HepG2 (cell line): ENCODE data around the gene HPCAL1. TPM values are rescaled to one million over a fixed set of nuclear protein-coding genes. Genes with fewer than 3 reads are reported as not detected.

Experiments
- ATAC-seq: fragments of 200-7000 bp; cut with Tn5 transposase; 3 replicates; pipeline ENCODE4 v1.9.1; 2020; ENCODE audit warnings: mild to moderate bottlenecking, moderate library complexity
- BruUV-seq: library from RNA; stranded (reverse); fragments of 400-500 nt; replicated peaks from 2 replicates; lab custom pipeline; 2021; lab: Mats Ljungman, UMichigan
- CTCF ChIA-PET: fragments of 300-600 bp; formaldehyde crosslinking; extraction: SDS; loops from one replicate; lab custom pipeline; 2021; ENCODE audit warnings: low total read pairs, inconsistent platforms, low intra/inter-chr PET ratio; lab: Yijun Ruan, JAX
- POLR2A ChIA-PET: fragments of 350-600 bp; sonication (Branson Sonifier 250); formaldehyde crosslinking; loops from one replicate; lab custom pipeline; 2020; ENCODE audit warnings: antibody characterized with exemption, inconsistent platforms; lab: Yijun Ruan, JAX
- DNase-seq: peaks from one replicate; pipeline ENCODE4 v3.0.0-alpha.2; 2015; ENCODE audit warnings: low spot score
- FAIRE-seq: peaks from 3 replicates; lab custom pipeline; 2011; peaks lifted over from hg19 to GRCh38; lab: Jason Lieb, UNC
- H2AFZ ChIP-seq: one replicate; pipeline ENCODE4 v1.6.1; 2011; ENCODE audit warnings: low read length, inconsistent platforms
- H3K27ac ChIP-seq: fragments of 300-600 bp; 3 replicates; pipeline ENCODE4 v1.8.0; 2011; ENCODE audit warnings: mixed run types, mild to moderate bottlenecking, mixed read lengths, low read length, inconsistent platforms; ENCODE audit not compliant: insufficient read depth; ENCODE audit errors: extremely low read length
- H3K27me3 ChIP-seq, 2 experiments: fragments of 200-600 bp in 1 of 2; 2 replicates in 1 of 2; 3 replicates in 1 of 2; pipeline versions ENCODE4 v1.6.0 to v1.8.0; 2011; ENCODE audit warnings: low read length in 2 of 2, mild to moderate bottlenecking in 2 of 2, moderate library complexity in 2 of 2, inconsistent platforms in 1 of 2; ENCODE audit not compliant: insufficient read depth in 2 of 2, control insufficient read depth in 1 of 2
- H3K36me3 ChIP-seq, 2 experiments: fragments of 200-600 bp in 1 of 2; replicated peaks in 1 of 2; 2 replicates in 1 of 2; 3 replicates in 1 of 2; pipeline versions ENCODE4 v1.5.1 to v1.8.0; 2011; ENCODE audit warnings: low read length in 2 of 2, inconsistent platforms in 1 of 2; ENCODE audit not compliant: insufficient read depth in 2 of 2, control insufficient read depth in 1 of 2
- H3K4me1 ChIP-seq: 2 replicates; pipeline ENCODE4 v1.5.1; 2012; ENCODE audit warnings: low read length, inconsistent platforms; ENCODE audit not compliant: insufficient read depth
- H3K4me2 ChIP-seq: 2 replicates; pipeline ENCODE4 v1.6.0; 2011; ENCODE audit warnings: low read depth, low read length, inconsistent platforms
- H3K4me3 ChIP-seq, 3 experiments: fragments of 200-600 bp in 1 of 3; sonication (generic), shearing (Covaris generic) in 1 of 3; replicated peaks in 1 of 3; 2 replicates each; pipeline ENCODE4 v1.5.1; 2011 to 2016; ENCODE audit warnings: low read length in 3 of 3, inconsistent platforms in 2 of 3, low read depth in 2 of 3, mild to moderate bottlenecking in 2 of 3, control low read depth in 1 of 3, mixed read lengths in 1 of 3; ENCODE audit not compliant: insufficient read depth in 1 of 3
- H3K79me2 ChIP-seq: one replicate; pipeline ENCODE4 v1.6.1; 2011; ENCODE audit warnings: low read length, inconsistent platforms; ENCODE audit not compliant: insufficient read depth
- H3K9ac ChIP-seq: 2 replicates; pipeline ENCODE4 v1.6.0; 2011; ENCODE audit warnings: mild to moderate bottlenecking, low read depth, low read length, inconsistent platforms; ENCODE audit not compliant: insufficient read depth
- H3K9me3 ChIP-seq: 2 replicates; pipeline ENCODE4 v1.5.1; 2012; ENCODE audit warnings: mild to moderate bottlenecking, low read length
- H4K20me1 ChIP-seq: 2 replicates; pipeline ENCODE4 v1.6.0; 2011; ENCODE audit warnings: inconsistent platforms, mild to moderate bottlenecking, low read length, moderate library complexity; ENCODE audit not compliant: insufficient read depth
- MTF1 ChIP-seq: sonication (generic); formaldehyde crosslinking; IDR thresholded peaks from 2 replicates; pipeline ENCODE4 v1.5.0; 2020; ENCODE audit warnings: missing genetic modification reagents
- TOPORS ChIP-seq: sonication (generic); formaldehyde crosslinking; IDR thresholded peaks from 2 replicates; pipeline ENCODE4 v1.8.0; 2023; ENCODE audit warnings: mild to moderate bottlenecking, missing genetic modification reagents
- ZNF446 ChIP-seq: sonication (generic); formaldehyde crosslinking; IDR thresholded peaks from 2 replicates; pipeline ENCODE4 v1.5.0; 2020; ENCODE audit warnings: mild to moderate bottlenecking, missing genetic modification reagents
- ZNF501 ChIP-seq: sonication (generic); formaldehyde crosslinking; IDR thresholded peaks from 2 replicates; pipeline ENCODE4 v1.5.1; 2020; ENCODE audit warnings: mild to moderate bottlenecking, moderate library complexity, missing genetic modification reagents
- WGBS: methylation state at CpG from one replicate; pipeline ENCODE4 v1.1.6; 2017; ENCODE audit warnings: low lambda C conversion rate; 5-methylcytosine and 5-hydroxymethylcytosine counted together
- in situ Hi-C: cut with HindIII; loops from 2 replicates; pipeline ENCODE4 v1.10.0; 2017; ENCODE audit warnings: low pct_unique_long_range_greater_than_20kb; ENCODE audit not compliant: extremely low pct_ligation_motif_present
- intact Hi-C: fragments of 100-400 bp; cut with micrococcal nuclease; formaldehyde crosslinking; loops from one replicate; pipeline ENCODE4 v1.10.0; 2022; ENCODE audit not compliant: unreplicated experiment
- polyA plus RNA-seq, 8 experiments: library from polyadenylated mRNA; depleted of rRNA in 3 of 8; stranded (reverse) in 7 of 8; unstranded in 1 of 8; fragments of >200 nt; fragmentation: Illumina TruSeq in 4 of 8; extraction: Trizol in 4 of 8; gene quantifications; 2 replicates each; pipeline versions ENCODE4 v1.2.1 to v1.2.3, GENCODE V29; 2011 to 2016; ENCODE audit warnings: low read depth in 4 of 8, missing spikeins in 1 of 8, mixed read lengths in 1 of 8; ENCODE audit not compliant: insufficient read depth in 1 of 8
- total RNA-seq, 5 experiments: library from RNA; depleted of rRNA; stranded (reverse); fragments of >200 nt; fragmentation: Illumina TruSeq; extraction: Trizol; gene quantifications; 2 replicates each; pipeline ENCODE4 v1.2.3, GENCODE V29; 2016; ENCODE audit warnings: low read depth in 1 of 5
- TF ChIP-seq, protein P1 (sequence below): IDR thresholded peaks from 2 replicates; pipeline ENCODE4 v1.6.1; 2012; ENCODE audit warnings: low read depth, low read length, improper control_type of control experiment
- TF ChIP-seq, protein P2 (sequence below): sonication (generic); formaldehyde crosslinking; IDR thresholded peaks from 2 replicates; pipeline ENCODE4 v1.8.1; 2023; ENCODE audit warnings: mild to moderate bottlenecking, missing genetic modification reagents
- TF ChIP-seq, protein P3 (sequence below): fragments of 450-650 bp; IDR thresholded peaks from 2 replicates; pipeline ENCODE4 v1.6.1; 2016

HPCAL1 gene
- total and polyA plus RNA-seq, 2 of the 13 experiments (the other 11 are each of a cell fraction or from before 2014, with no cell fraction given): 29.5 to 29.9 TPM

DNA sequence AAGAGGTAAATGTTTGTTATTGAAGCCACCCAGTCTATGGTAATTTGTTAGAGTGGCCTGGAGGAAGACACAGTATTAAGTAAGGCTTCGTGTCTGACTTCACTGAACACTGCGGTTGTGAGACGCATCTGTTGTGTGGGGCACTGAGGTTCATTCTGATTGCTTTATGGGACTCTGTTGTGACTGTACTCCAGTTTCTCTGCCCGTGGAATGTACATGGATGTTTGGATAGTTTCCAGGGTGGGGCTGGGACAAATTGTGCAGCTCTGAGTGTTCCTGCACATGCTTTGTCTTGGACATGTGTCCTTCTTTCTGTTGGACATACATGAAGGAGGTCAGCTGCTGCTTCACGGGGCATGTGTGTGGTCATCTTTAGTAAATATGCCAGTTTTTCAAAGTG is 86.9 kb downstream of the HPCAL1 start:
- intact Hi-C loops: no loop called here
- Histone ChIP-seq H3K9me3 (no peaks in the 10 kb centered on the region), H4K20me1 (peaks cover 11% of the 10 kb centered on the region; the same call in 1 of the 2 replicates), H3K79me2 (no peaks in the 10 kb centered on the region), H3K36me3 (no peaks in the 10 kb centered on the region), H2AFZ (no peak overlapping the region), H3K4me2 (no peak overlapping the region), H3K4me3 (no peak overlapping the region), H3K27me3 (no peaks in the 10 kb centered on the region), H3K9ac (no peak overlapping the region), H3K4me1 (peaks cover 35% of the 10 kb centered on the region), H3K27ac (no peak overlapping the region)
- TF ChIP-seq TOPORS (CRISPR knock-in tag) (no peak), MTF1 (CRISPR knock-in tag) (no peak), ZNF501 (CRISPR knock-in tag) (no peak), ZNF446 (CRISPR knock-in tag) (no peak)
- TF ChIP-seq, protein P1, sequence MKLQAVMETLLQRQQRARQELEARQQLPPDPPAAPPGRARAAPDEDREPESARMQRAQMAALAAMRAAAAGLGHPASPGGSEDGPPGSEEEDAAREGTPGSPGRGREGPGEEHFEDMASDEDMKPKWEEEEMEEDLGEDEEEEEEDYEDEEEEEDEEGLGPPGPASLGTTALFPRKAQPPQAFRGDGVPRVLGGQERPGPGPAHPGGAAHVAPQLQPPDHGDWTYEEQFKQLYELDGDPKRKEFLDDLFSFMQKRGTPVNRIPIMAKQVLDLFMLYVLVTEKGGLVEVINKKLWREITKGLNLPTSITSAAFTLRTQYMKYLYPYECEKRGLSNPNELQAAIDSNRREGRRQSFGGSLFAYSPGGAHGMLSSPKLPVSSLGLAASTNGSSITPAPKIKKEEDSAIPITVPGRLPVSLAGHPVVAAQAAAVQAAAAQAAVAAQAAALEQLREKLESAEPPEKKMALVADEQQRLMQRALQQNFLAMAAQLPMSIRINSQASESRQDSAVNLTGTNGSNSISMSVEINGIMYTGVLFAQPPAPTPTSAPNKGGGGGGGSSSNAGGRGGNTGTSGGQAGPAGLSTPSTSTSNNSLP: no peak
- TF ChIP-seq, protein P2, sequence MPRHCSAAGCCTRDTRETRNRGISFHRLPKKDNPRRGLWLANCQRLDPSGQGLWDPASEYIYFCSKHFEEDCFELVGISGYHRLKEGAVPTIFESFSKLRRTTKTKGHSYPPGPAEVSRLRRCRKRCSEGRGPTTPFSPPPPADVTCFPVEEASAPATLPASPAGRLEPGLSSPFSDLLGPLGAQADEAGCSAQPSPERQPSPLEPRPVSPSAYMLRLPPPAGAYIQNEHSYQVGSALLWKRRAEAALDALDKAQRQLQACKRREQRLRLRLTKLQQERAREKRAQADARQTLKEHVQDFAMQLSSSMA (CRISPR knock-in tag): no peak
- TF ChIP-seq, protein P3, sequence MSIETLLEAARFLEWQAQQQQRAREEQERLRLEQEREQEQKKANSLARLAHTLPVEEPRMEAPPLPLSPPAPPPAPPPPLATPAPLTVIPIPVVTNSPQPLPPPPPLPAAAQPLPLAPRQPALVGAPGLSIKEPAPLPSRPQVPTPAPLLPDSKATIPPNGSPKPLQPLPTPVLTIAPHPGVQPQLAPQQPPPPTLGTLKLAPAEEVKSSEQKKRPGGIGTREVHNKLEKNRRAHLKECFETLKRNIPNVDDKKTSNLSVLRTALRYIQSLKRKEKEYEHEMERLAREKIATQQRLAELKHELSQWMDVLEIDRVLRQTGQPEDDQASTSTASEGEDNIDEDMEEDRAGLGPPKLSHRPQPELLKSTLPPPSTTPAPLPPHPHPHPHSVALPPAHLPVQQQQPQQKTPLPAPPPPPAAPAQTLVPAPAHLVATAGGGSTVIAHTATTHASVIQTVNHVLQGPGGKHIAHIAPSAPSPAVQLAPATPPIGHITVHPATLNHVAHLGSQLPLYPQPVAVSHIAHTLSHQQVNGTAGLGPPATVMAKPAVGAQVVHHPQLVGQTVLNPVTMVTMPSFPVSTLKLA: 0 out of 2 replicates have a peak, but pooled peaks have one; percentile 9
- FAIRE-seq (peak; percentile 39), ATAC-seq (no peak), DNase-seq (no peak)
- ChIA-PET CTCF (no interaction called here), POLR2A (no interaction called here)
- WGBS: 86% methylated on average over 5 of the region's 5 CpGs
- BruUV-seq: no TSS peak
- in situ Hi-C loops: no loop called here
